Measurements from ENCODE around the gene ASTN1. TPM values are rescaled to one million over a fixed set of nuclear protein-coding genes. Genes with fewer than 3 reads are reported as not detected.

ASTN1 gene
- total and polyA plus RNA-seq, 9 of the 15 experiments (the other 6 are each of a cell fraction or from before 2014, with no cell fraction given) = 0.05 to 0.22 (median 0.18) TPM

- intact Hi-C loops (cut with micrococcal nuclease) = no loop called here
- H3K9me1 ChIP-seq (ENCODE audit: control insufficient read depth, insufficient read depth, low read length) = no peaks in the 10 kb centered on the region
- H3K9me3 ChIP-seq (replicated peaks; ENCODE audit: control insufficient read depth, insufficient read depth, low read depth, low read length) = no peaks in the 10 kb centered on the region
- H4K20me1 ChIP-seq (replicated peaks; ENCODE audit: control insufficient read depth, insufficient read depth, low read length) = no peaks in the 10 kb centered on the region
- ATAC-seq = no peak
- no peak for FAIRE-seq
- no peaks in the 10 kb centered on the region; a peak in 1 of 5 replicates for H3K27me3 ChIP-seq (ENCODE audit: control insufficient read depth in 2 of 2, insufficient read depth in 2 of 2, low read length in 2 of 2)
- CTCF ChIA-PET (ENCODE audit: low intra/inter-chr PET ratio) = no interaction called here
- POLR2A ChIA-PET = no interaction called here
- no peak overlapping the region for H2AFZ ChIP-seq (ENCODE audit: low read depth, low read length)
- no peaks in the 10 kb centered on the region for H3K79me2 ChIP-seq (ENCODE audit: control insufficient read depth, insufficient read depth, low read length)
- DNase-seq (ENCODE audit: extremely low read depth in 1 of 4, low spot score in 3 of 4) = no peak
- no peak overlapping the region for H3K9ac ChIP-seq (ENCODE audit: insufficient read depth in 1 of 2, low read depth in 2 of 2, low read length in 2 of 2)
- no peak overlapping the region for H3K4me2 ChIP-seq (ENCODE audit: insufficient read depth, low read length)
- no peak overlapping the region for H3K27ac ChIP-seq (ENCODE audit: extremely low read depth, low read depth, low read length)
- in situ Hi-C loops (cut with MboI) = loop anchor here (5.0 to 10.0 kb wide), 2 partner anchors 327 to 509 kb away; no protein-coding TSS in a partner anchor
- H3K4me3 ChIP-seq = no peak overlapping the region
- no peaks in the 10 kb centered on the region for H3K36me3 ChIP-seq (ENCODE audit: control insufficient read depth, insufficient read depth, low read length)
- WGBS (ENCODE audit: insufficient coverage, low coverage, missing lambda C conversion rate) = 35% methylated on average over 4 of the region's 4 CpGs
- BruUV-seq (replicated peaks) = no TSS peak
- H3K4me1 ChIP-seq (replicated peaks in 1 of 2; ENCODE audit: control insufficient read depth in 2 of 2, insufficient read depth in 2 of 2, low read length in 2 of 2) = peaks cover 13 to 23% of the 10 kb centered on the region in 2 experiments
- TF ChIP-seq, protein P1, sequence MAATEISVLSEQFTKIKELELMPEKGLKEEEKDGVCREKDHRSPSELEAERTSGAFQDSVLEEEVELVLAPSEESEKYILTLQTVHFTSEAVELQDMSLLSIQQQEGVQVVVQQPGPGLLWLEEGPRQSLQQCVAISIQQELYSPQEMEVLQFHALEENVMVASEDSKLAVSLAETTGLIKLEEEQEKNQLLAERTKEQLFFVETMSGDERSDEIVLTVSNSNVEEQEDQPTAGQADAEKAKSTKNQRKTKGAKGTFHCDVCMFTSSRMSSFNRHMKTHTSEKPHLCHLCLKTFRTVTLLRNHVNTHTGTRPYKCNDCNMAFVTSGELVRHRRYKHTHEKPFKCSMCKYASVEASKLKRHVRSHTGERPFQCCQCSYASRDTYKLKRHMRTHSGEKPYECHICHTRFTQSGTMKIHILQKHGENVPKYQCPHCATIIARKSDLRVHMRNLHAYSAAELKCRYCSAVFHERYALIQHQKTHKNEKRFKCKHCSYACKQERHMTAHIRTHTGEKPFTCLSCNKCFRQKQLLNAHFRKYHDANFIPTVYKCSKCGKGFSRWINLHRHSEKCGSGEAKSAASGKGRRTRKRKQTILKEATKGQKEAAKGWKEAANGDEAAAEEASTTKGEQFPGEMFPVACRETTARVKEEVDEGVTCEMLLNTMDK (IDR thresholded peaks at IDR 0.05; ENCODE audit: borderline replicate concordance, insufficient read depth, low read depth, low read length, poor library complexity, severe bottlenecking) = no peak
- TF ChIP-seq CBFA2T3 (IDR thresholded peaks at IDR 0.05) (no peak), RNF2 (IDR thresholded peaks at IDR 0.05) (no peak), RBBP5 (IDR thresholded peaks at IDR 0.05; ENCODE audit: borderline replicate concordance, insufficient read depth, low read length, poor library complexity, severe bottlenecking) (no peak), MTA1 (IDR thresholded peaks at IDR 0.05; ENCODE audit: borderline replicate concordance) (no peak), CTBP1 (IDR thresholded peaks at IDR 0.05; ENCODE audit: borderline replicate concordance) (no peak), MCM5 (IDR thresholded peaks at IDR 0.05; ENCODE audit: low read depth) (no peak), MTA3 (IDR thresholded peaks at IDR 0.05; ENCODE audit: borderline replicate concordance) (no peak), ZNF778 (CRISPR knock-in tag; IDR thresholded peaks at IDR 0.05) (no peak), RBM17 (IDR thresholded peaks at IDR 0.05; ENCODE audit: borderline replicate concordance, low read depth, low read length) (no peak), ZSCAN32 (CRISPR knock-in tag; IDR thresholded peaks at IDR 0.05) (no peak), ESRRB (CRISPR knock-in tag; IDR thresholded peaks at IDR 0.05; ENCODE audit: borderline replicate concordance) (no peak), C11orf30 (IDR thresholded peaks at IDR 0.05; ENCODE audit: low read depth) (no peak), THAP12 (CRISPR knock-in tag; IDR thresholded peaks at IDR 0.05) (no peak), PTRF (tag; IDR thresholded peaks at IDR 0.05) (no peak), CHCHD3 (CRISPR knock-in tag; IDR thresholded peaks at IDR 0.05) (no peak)
- TF ChIP-seq, protein P2, sequence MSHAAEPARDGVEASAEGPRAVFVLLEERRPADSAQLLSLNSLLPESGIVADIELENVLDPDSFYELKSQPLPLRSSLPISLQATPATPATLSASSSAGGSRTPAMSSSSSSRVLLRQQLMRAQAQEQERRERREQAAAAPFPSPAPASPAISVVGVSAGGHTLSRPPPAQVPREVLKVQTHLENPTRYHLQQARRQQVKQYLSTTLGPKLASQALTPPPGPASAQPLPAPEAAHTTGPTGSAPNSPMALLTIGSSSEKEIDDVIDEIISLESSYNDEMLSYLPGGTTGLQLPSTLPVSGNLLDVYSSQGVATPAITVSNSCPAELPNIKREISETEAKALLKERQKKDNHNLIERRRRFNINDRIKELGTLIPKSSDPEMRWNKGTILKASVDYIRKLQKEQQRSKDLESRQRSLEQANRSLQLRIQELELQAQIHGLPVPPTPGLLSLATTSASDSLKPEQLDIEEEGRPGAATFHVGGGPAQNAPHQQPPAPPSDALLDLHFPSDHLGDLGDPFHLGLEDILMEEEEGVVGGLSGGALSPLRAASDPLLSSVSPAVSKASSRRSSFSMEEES (CRISPR knock-in tag; IDR thresholded peaks at IDR 0.05) = no peak
Observed at GRCh38 chr1:176884286-176884685, 280.2 kb downstream of the ASTN1 start.

Measured in K562 (cell line).